Activated naive CD4-positive, alpha-beta T cell treated with anti-CD3 and anti-CD28 coated beads, Interleukin-2, amount 50 U/mL, for 24 hours (primary cell): Measurements from ENCODE around the gene SERPINI2.

Experiments
- H3K27ac Mint-ChIP-seq: one replicate; pipeline ENCODE4 v1.8.0; 2021; ENCODE audit warnings: mild to moderate bottlenecking, mixed read lengths
- H3K27me3 Mint-ChIP-seq: one replicate; pipeline ENCODE4 v1.8.0; 2021; ENCODE audit warnings: mixed read lengths
- H3K36me3 Mint-ChIP-seq: one replicate; pipeline ENCODE4 v1.8.0; 2021; ENCODE audit warnings: mixed read lengths
- H3K4me1 Mint-ChIP-seq: one replicate; pipeline ENCODE4 v1.8.0; 2021; ENCODE audit warnings: mixed read lengths
- H3K4me3 Mint-ChIP-seq: one replicate; pipeline ENCODE4 v1.8.0; 2021; ENCODE audit warnings: mild to moderate bottlenecking, mixed read lengths
- H3K9me3 Mint-ChIP-seq: one replicate; pipeline ENCODE4 v1.8.0; 2021; ENCODE audit warnings: mixed read lengths

Gene SERPINI2, protein sequence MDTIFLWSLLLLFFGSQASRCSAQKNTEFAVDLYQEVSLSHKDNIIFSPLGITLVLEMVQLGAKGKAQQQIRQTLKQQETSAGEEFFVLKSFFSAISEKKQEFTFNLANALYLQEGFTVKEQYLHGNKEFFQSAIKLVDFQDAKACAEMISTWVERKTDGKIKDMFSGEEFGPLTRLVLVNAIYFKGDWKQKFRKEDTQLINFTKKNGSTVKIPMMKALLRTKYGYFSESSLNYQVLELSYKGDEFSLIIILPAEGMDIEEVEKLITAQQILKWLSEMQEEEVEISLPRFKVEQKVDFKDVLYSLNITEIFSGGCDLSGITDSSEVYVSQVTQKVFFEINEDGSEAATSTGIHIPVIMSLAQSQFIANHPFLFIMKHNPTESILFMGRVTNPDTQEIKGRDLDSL

DNA sequence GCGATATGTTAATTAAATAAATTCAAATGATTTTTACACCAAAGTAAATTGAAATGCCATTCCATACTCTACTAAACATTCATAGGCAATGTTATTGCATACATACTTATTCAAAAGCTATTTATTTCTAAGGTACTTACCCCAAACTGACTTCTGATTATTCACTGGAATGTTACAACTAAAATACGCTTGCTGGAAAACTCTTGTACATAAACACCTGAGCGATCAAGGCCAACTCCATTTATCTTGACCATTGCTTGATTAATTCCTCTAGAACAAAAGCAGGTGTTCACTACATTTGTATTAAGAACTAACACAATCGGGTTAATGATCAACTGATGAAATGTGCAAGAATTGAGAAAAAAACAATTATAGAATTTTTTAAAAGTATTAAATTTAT is at the start of gene SERPINI2:
Gene SERPINI2 (minus strand): TSS at position 180 of the 400 bp plus-strand sequence. CDS start 2,208 bp downstream, outside the sequence.
- H3K4me1 Mint-ChIP-seq: no peaks in the 10 kb centered on the region
- H3K9me3 Mint-ChIP-seq: no peaks in the 10 kb centered on the region
- H3K36me3 Mint-ChIP-seq: no peaks in the 10 kb centered on the region
- no peak within 1 kb of the TSS for H3K27ac Mint-ChIP-seq
- no peaks in the 10 kb centered on the region for H3K27me3 Mint-ChIP-seq
- H3K4me3 Mint-ChIP-seq: no peak within 1 kb of the TSS

DNA sequence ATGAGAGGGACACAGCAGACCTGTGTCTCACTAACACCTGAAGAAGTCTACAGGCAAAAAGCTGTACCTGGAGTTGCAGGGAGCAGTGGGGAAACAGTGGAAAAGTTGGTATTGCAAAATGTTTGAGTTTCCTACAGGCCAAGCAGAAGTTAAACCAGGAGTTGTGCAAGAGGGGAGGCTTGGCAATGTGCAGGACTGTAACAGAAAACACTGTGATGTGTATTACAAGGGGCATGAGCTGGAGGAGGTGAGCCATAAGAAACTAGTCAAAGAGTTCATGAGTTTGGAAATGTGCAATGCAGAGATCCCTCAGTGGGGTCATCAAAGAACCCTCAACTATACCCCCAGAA is 47.1 kb upstream of the SERPINI2 start:
- no peaks in the 10 kb centered on the region for H3K27me3 Mint-ChIP-seq
- H3K9me3 Mint-ChIP-seq: no peaks in the 10 kb centered on the region
- H3K4me3 Mint-ChIP-seq: no peak overlapping the region
- H3K4me1 Mint-ChIP-seq: no peaks in the 10 kb centered on the region
- no peak overlapping the region for H3K27ac Mint-ChIP-seq
- no peaks in the 10 kb centered on the region for H3K36me3 Mint-ChIP-seq

- Mint-ChIP-seq H3K4me3 (no peak overlapping the region), H3K4me1 (no peaks in the 10 kb centered on the region), H3K27me3 (no peaks in the 10 kb centered on the region), H3K9me3 (peaks cover 4% of the 10 kb centered on the region), H3K36me3 (no peaks in the 10 kb centered on the region), H3K27ac (no peak overlapping the region)
These were observed 46.6 kb upstream of the SERPINI2 start for GRCh38 chr3:167520266-167521005.

DNA sequence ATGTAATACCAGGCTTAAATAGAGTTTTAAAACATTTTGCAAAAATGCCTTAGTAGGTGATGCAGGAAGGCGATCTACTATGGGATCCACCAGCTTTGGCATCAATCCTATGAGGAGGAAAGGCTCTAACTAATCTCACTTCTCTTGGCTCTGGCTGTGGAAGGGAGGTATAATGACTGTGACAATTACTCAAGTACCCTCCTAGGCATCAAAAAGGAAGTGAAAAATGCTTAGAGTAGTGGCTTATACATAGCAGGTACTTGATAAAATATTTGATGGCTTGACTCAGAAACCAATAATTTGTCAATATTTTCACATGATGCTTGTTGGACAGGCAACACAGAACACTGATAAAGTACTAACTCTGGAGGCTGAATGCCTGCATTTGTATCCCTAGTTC is 34.1 kb upstream of the SERPINI2 start:
- H3K36me3 Mint-ChIP-seq: no peaks in the 10 kb centered on the region
- no peaks in the 10 kb centered on the region for H3K9me3 Mint-ChIP-seq
- H3K27me3 Mint-ChIP-seq: peaks cover 10% of the 10 kb centered on the region
- H3K27ac Mint-ChIP-seq: no peak overlapping the region
- H3K4me3 Mint-ChIP-seq: no peak overlapping the region
- H3K4me1 Mint-ChIP-seq: no peaks in the 10 kb centered on the region

GRCh38 chr3:167502401-167502800 is 28.6 kb upstream of the SERPINI2 start:
- Mint-ChIP-seq H3K36me3 (no peaks in the 10 kb centered on the region), H3K27me3 (peaks cover 7% of the 10 kb centered on the region), H3K9me3 (no peaks in the 10 kb centered on the region), H3K4me3 (no peak overlapping the region), H3K4me1 (no peaks in the 10 kb centered on the region), H3K27ac (no peak overlapping the region)

DNA sequence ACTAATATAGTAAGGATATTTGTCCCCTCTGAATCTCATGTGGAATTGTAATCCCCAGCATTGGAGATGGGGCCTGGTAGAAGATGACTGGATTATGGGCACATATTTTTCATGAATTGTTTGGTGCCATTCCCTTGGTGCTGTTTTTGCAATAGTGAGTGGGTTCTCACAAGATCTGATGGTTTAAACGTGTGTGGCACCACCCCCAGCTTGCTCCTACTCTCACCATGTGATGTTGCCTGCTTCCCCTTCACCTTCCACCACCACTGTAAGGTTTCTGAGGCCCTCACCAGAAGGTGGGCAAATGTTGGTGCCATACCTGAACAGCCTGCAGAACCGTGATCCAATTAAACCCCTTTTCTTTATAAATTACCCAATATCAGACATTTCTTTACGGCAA is 28.1 kb upstream of the SERPINI2 start:
- Mint-ChIP-seq H3K27ac (no peak overlapping the region), H3K36me3 (no peaks in the 10 kb centered on the region), H3K4me1 (no peaks in the 10 kb centered on the region), H3K4me3 (no peak overlapping the region), H3K9me3 (no peaks in the 10 kb centered on the region), H3K27me3 (peaks cover 7% of the 10 kb centered on the region)

GRCh38 chr3:167497903-167498302 is 24.1 kb upstream of the SERPINI2 start:
- no peak overlapping the region for H3K27ac Mint-ChIP-seq
- no peaks in the 10 kb centered on the region for H3K4me1 Mint-ChIP-seq
- no peaks in the 10 kb centered on the region for H3K27me3 Mint-ChIP-seq
- H3K9me3 Mint-ChIP-seq: no peaks in the 10 kb centered on the region
- no peak overlapping the region for H3K4me3 Mint-ChIP-seq
- no peaks in the 10 kb centered on the region for H3K36me3 Mint-ChIP-seq

GRCh38 chr3:167493244-167493643 is 19.4 kb upstream of the SERPINI2 start:
- Mint-ChIP-seq H3K27ac (no peak overlapping the region), H3K36me3 (no peaks in the 10 kb centered on the region), H3K9me3 (no peaks in the 10 kb centered on the region), H3K4me1 (no peaks in the 10 kb centered on the region), H3K4me3 (no peak overlapping the region), H3K27me3 (no peaks in the 10 kb centered on the region)

DNA sequence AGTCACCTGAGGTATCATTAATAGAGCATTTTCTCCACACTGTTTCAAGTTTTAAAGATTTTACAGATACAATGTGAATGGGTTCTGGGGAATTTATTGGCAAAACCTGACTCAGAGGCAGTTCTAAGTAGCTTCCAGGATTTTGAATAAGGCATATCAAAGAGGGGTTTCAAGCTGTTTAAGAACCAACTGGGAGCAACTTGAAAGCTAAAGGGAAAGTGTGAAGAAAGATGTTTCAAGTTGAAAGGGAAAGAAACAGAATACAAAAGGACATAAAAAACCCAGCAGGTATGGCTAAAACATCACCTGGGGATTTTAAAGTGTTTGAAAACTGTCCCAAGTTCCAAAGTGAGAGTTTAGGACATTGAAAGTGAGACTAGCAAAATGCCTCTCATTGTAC is 17.8 kb upstream of the SERPINI2 start:
- H3K4me1 Mint-ChIP-seq: no peaks in the 10 kb centered on the region
- no peaks in the 10 kb centered on the region for H3K36me3 Mint-ChIP-seq
- H3K4me3 Mint-ChIP-seq: no peak overlapping the region
- H3K27ac Mint-ChIP-seq: no peak overlapping the region
- no peaks in the 10 kb centered on the region for H3K9me3 Mint-ChIP-seq
- H3K27me3 Mint-ChIP-seq: no peaks in the 10 kb centered on the region

DNA sequence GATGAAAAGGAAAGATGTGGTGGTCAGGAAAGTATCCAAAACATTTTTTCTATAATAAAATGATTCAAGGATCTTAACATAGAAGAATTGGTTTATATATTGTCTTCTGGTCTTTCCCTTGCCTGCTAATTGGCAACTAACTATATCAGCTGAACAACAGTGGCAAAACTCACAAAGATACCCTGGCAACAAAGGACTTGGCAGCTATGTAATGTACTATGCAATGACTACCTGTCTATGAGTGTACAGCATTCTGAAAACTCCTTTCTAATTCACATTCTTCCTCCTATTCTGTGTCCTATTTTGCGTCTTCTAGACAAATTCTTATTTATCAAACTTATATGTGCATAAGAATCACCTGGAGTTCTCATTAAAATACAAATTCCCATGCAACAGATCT is 15.7 kb upstream of the SERPINI2 start:
- Mint-ChIP-seq H3K4me3 (no peak overlapping the region), H3K36me3 (no peaks in the 10 kb centered on the region), H3K27ac (no peak overlapping the region), H3K4me1 (no peaks in the 10 kb centered on the region), H3K9me3 (no peaks in the 10 kb centered on the region), H3K27me3 (no peaks in the 10 kb centered on the region)

- Mint-ChIP-seq H3K27me3 (no peaks in the 10 kb centered on the region), H3K27ac (no peak overlapping the region), H3K4me3 (no peak overlapping the region), H3K36me3 (no peaks in the 10 kb centered on the region), H3K4me1 (no peaks in the 10 kb centered on the region), H3K9me3 (no peaks in the 10 kb centered on the region)
These were observed 13.7 kb upstream of the SERPINI2 start for GRCh38 chr3:167487556-167487955.

DNA sequence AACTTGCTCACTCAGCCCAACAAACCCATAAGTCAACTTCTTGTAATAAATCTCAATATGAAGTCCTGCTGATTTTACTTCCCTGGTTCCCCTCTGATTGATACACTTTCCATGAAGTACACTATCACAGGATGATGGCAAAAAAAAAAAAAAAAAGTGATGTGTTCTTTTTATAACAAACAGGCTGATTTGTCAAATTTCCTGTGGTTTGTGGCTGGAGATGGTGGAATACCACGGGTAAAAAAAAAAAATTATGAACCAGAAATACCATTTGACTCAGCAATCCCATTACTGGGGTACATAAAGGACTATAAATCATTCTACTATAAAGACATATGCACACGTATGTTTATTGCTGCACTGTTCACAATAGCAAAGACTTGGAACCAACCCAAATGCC is 10.7 kb upstream of the SERPINI2 start:
- Mint-ChIP-seq H3K4me1 (no peaks in the 10 kb centered on the region), H3K36me3 (no peaks in the 10 kb centered on the region), H3K27me3 (no peaks in the 10 kb centered on the region), H3K27ac (no peak overlapping the region), H3K9me3 (no peaks in the 10 kb centered on the region), H3K4me3 (no peak overlapping the region)

- Mint-ChIP-seq H3K4me1 (no peaks in the 10 kb centered on the region), H3K36me3 (no peaks in the 10 kb centered on the region), H3K4me3 (no peak overlapping the region), H3K27ac (no peak overlapping the region), H3K27me3 (no peaks in the 10 kb centered on the region), H3K9me3 (no peaks in the 10 kb centered on the region)
These were observed 10.1 kb upstream of the SERPINI2 start for GRCh38 chr3:167483708-167484475.

DNA sequence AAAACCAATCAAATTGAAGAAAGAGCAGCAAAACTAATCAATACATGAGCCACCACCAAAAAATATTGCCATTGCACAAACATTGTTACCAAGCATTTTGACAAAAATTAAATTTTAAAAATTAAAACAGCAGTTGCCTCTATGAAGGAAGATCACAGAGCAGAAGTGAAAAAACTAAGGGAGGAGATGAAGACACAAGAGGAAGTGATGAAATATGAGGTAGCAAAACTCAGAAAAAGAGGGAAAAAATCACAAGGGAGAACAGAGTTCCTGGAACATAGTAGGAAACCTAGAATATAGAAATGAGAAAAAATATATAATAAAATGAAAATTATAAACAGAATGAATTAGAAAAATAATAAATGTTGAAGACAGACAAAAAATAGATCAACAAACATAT is 7.3 kb upstream of the SERPINI2 start:
- no peaks in the 10 kb centered on the region for H3K27me3 Mint-ChIP-seq
- H3K27ac Mint-ChIP-seq: no peak overlapping the region
- H3K4me3 Mint-ChIP-seq: no peak overlapping the region
- H3K9me3 Mint-ChIP-seq: no peaks in the 10 kb centered on the region
- no peaks in the 10 kb centered on the region for H3K4me1 Mint-ChIP-seq
- H3K36me3 Mint-ChIP-seq: no peaks in the 10 kb centered on the region

DNA sequence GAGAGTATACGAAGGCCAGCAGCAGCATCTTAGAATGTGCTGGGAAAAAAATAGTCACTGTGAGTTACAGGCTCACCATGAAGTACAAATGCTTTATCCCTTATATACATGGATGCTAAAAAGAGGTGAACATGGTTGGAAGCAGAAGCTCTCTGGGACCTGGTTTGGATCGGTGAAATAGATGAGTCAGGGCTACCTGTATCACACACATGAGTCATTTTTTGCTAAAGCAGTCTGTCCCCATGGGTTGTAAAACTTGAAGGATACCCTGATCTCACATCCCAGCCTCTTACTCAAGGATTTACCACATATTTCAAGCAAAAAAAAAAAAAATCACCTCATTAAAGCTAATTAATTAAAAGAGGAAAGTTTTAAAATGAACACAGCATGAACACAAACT is 6.9 kb upstream of the SERPINI2 start:
- H3K4me3 Mint-ChIP-seq: no peak overlapping the region
- H3K9me3 Mint-ChIP-seq: no peaks in the 10 kb centered on the region
- H3K27me3 Mint-ChIP-seq: no peaks in the 10 kb centered on the region
- H3K27ac Mint-ChIP-seq: no peak overlapping the region
- no peaks in the 10 kb centered on the region for H3K4me1 Mint-ChIP-seq
- no peaks in the 10 kb centered on the region for H3K36me3 Mint-ChIP-seq

- no peaks in the 10 kb centered on the region for H3K36me3 Mint-ChIP-seq
- H3K9me3 Mint-ChIP-seq: no peaks in the 10 kb centered on the region
- H3K4me1 Mint-ChIP-seq: no peaks in the 10 kb centered on the region
- no peak overlapping the region for H3K27ac Mint-ChIP-seq
- no peaks in the 10 kb centered on the region for H3K27me3 Mint-ChIP-seq
- H3K4me3 Mint-ChIP-seq: no peak overlapping the region
These were observed 4.5 kb downstream of the SERPINI2 start for GRCh38 chr3:167469381-167469780.
